ENCODE data around the gene CHST8.

CHST8 gene

GRCh38 chr19:33777351-33777750 is 155.6 kb downstream of the CHST8 start:
- DNase-seq (ENCODE audit: extremely low read depth, insufficient read length): no peak
- H3K27me3 ChIP-seq (replicated peaks; ENCODE audit: control insufficient read depth, insufficient read depth, low read length): peaks cover 1% of the 10 kb centered on the region; the same call in 1 of the 2 replicates
- TF ChIP-seq CTCF (IDR thresholded peaks at IDR 0.05; ENCODE audit: insufficient read depth, low read length, poor library complexity, severe bottlenecking): no peak

DNA sequence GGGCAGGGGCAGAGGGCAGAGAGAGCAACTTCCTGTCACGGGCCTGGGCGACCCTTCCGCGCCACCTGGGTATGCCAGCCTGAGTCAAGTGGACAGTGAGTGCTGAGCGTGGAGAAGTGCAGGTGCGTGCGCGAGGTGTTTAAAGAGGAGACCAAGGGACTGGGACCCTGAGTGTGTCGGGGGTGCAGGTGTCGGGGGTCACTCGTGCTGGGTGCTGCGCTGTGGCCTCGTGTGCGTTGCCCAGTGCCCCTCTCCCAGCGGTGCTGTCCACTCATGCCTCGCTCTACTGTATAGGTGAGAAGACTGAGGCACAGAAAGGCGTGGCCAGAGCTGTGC is 156.0 kb downstream of the CHST8 start:
- H3K27me3 ChIP-seq (replicated peaks; ENCODE audit: control insufficient read depth, insufficient read depth, low read length): peaks cover 1% of the 10 kb centered on the region; the same call in 1 of the 2 replicates
- H3K36me3 ChIP-seq (ENCODE audit: control insufficient read depth, insufficient read depth, low read length): no peaks in the 10 kb centered on the region
- no peak for TF ChIP-seq CTCF (IDR thresholded peaks at IDR 0.05; ENCODE audit: insufficient read depth, low read length, poor library complexity, severe bottlenecking)
- H3K4me3 ChIP-seq (replicated peaks; ENCODE audit: low read depth, low read length): no peak overlapping the region
- DNase-seq (ENCODE audit: extremely low read depth, insufficient read length): no peak

More at GRCh38 chr19:33777351-33777750, 155.6 kb downstream of the CHST8 start:
- Histone ChIP-seq H3K36me3 (ENCODE audit: control insufficient read depth, insufficient read depth, low read length) (no peaks in the 10 kb centered on the region), H3K4me3 (replicated peaks; ENCODE audit: low read depth, low read length) (no peak overlapping the region)

DNA sequence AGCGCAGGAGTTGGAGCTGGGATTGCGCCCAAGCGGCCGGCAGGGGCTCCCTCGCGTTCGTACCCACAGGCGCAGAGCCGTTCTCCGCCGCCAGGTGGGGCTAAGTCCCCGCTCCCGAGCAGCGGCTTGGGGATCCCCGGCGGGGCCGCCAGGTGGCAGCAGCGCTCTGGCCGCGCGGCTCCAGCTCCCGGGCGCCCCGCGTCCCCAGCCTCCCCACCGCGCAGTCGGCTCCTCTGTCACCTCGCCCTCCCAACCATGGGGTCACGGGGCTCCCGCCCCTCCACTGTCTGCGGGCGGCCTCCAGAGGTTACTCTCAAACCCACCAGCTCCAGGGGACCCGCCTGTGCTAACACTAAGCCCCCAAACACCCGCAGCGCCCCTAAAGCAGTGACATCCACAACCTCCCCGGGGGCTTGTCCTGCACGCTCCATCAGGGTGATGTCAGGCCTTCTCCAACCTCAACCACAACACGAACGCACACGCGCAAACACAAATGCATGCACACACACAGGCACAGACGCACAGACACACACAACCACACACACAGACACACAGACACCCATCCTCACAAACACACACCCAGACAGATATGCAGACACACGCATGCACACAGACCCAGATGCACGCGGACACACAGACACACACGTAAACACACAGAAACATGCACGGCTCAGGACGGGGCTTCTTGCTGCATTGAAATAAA is 156.5 kb downstream of the CHST8 start:
- Histone ChIP-seq H3K27me3 (replicated peaks; ENCODE audit: control insufficient read depth, insufficient read depth, low read length) (peaks cover 1% of the 10 kb centered on the region; the same call in 1 of the 2 replicates), H3K4me3 (replicated peaks; ENCODE audit: low read depth, low read length) (no peak overlapping the region), H3K36me3 (ENCODE audit: control insufficient read depth, insufficient read depth, low read length) (no peaks in the 10 kb centered on the region)
- TF ChIP-seq CTCF (IDR thresholded peaks at IDR 0.05; ENCODE audit: insufficient read depth, low read length, poor library complexity, severe bottlenecking): peak; percentile 100
- peak; percentile 77 for DNase-seq (ENCODE audit: extremely low read depth, insufficient read length)

DNA sequence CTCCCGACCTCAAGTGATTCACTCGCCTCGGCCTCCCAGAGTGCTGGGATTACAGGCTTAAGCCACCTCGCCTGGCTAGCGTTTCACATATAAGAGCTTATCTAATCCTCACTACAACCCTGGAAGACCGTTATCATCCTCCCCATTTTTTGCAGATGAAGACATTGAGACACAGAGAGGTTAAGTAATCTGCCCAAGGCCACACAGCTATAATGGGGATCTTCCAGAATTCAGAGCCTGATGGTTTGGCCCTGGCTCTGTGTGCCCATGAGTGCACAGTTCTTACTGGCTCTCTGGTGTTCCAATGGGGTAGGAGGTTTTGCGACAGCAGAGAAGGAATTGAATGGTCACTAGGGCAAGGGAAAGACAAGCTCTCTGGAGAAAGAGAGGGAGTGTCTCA is 158.1 kb downstream of the CHST8 start:
- no peak for DNase-seq (ENCODE audit: extremely low read depth, insufficient read length)
- Histone ChIP-seq H3K27me3 (replicated peaks; ENCODE audit: control insufficient read depth, insufficient read depth, low read length) (peaks cover 1% of the 10 kb centered on the region; the same call in 1 of the 2 replicates), H3K4me3 (replicated peaks; ENCODE audit: low read depth, low read length) (no peak overlapping the region), H3K36me3 (ENCODE audit: control insufficient read depth, insufficient read depth, low read length) (no peaks in the 10 kb centered on the region)
- TF ChIP-seq CTCF (IDR thresholded peaks at IDR 0.05; ENCODE audit: insufficient read depth, low read length, poor library complexity, severe bottlenecking): no peak

DNA sequence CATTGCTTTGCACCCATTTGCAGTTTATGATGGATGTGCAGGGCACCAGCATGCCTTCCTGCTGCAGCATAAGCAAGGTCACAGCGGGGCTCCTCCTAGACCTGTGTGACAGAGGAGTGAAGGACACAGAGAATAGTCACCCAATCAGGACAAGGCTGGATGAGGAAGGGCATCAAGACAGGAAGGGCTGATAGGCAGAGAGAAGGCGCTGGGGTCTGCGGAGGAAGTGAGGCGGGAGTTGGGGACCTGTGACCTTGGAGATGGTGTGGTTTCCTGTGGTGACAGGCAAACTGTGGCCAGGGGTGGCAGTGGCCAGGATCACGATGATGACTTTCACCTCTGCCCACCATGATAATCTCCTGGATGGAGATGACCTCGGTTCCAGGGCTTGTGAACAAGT is 158.5 kb downstream of the CHST8 start:
- H3K27me3 ChIP-seq (replicated peaks; ENCODE audit: control insufficient read depth, insufficient read depth, low read length): peaks cover 1% of the 10 kb centered on the region; the same call in 1 of the 2 replicates
- DNase-seq (ENCODE audit: extremely low read depth, insufficient read length): no peak
- H3K36me3 ChIP-seq (ENCODE audit: control insufficient read depth, insufficient read depth, low read length): no peaks in the 10 kb centered on the region
- H3K4me3 ChIP-seq (replicated peaks; ENCODE audit: low read depth, low read length): no peak overlapping the region
- no peak for TF ChIP-seq CTCF (IDR thresholded peaks at IDR 0.05; ENCODE audit: insufficient read depth, low read length, poor library complexity, severe bottlenecking)

Data from GM06990 (cell line).